K562 (cell line): Measurements from ENCODE around the gene ZNF474. TPM values are rescaled to one million over a fixed set of nuclear protein-coding genes. Genes with fewer than 3 reads are reported as not detected.
A peak's percentile ranks its signal among the peaks of the same experiment; 100 is the strongest.

Experiments used
- BMI1 ChIP-seq: fragments of 150-350 bp; IDR thresholded peaks from 2 replicates; pipeline ENCODE4 v1.6.1; 2014; ENCODE audit warnings: low read length
- FOS ChIP-seq: IDR thresholded peaks from 3 replicates; pipeline ENCODE4 v1.6.1; 2011; ENCODE audit not compliant: insufficient read length; ENCODE audit errors: extremely low read depth
- HDAC3 ChIP-seq: fragments of 450-650 bp; IDR thresholded peaks from 2 replicates; pipeline ENCODE4 v1.6.1; 2018; ENCODE audit warnings: borderline replicate concordance, mild to moderate bottlenecking, moderate library complexity; ENCODE audit not compliant: partially characterized antibody
- HDGF ChIP-seq: fragments of 450-650 bp; IDR thresholded peaks from 2 replicates; pipeline ENCODE4 v1.6.1; 2016
- HSF4 ChIP-seq: fragments of 250-450 bp; sonication (Bioruptor Pico); IDR thresholded peaks from 2 replicates; pipeline ENCODE4 v2.1.2; 2022; ENCODE audit warnings: mild to moderate bottlenecking, moderate library complexity, borderline replicate concordance
- KLF10 ChIP-seq: fragments of 250-450 bp; sonication (Bioruptor Pico); IDR thresholded peaks from 2 replicates; pipeline ENCODE4 v1.6.1; 2021; ENCODE audit warnings: matching md5 sums
- KLF13 ChIP-seq: fragments of 450-650 bp; IDR thresholded peaks from 2 replicates; pipeline ENCODE4 v1.6.1; 2016; ENCODE audit warnings: missing genetic modification characterization, low read depth, mild to moderate bottlenecking, missing compliant biosample characterization, moderate library complexity, borderline replicate concordance
- MXI1 ChIP-seq: IDR thresholded peaks from 2 replicates; pipeline ENCODE4 v1.6.1; 2011; ENCODE audit warnings: low read depth, mild to moderate bottlenecking, improper control_type of control experiment, low read length
- PTBP1 ChIP-seq: fragments of 200-400 bp; formaldehyde crosslinking; IDR thresholded peaks from 2 replicates; pipeline ENCODE4 v1.6.1; 2017; ENCODE audit warnings: low read depth, low read length
- RBM22 ChIP-seq: fragments of 200-400 bp; formaldehyde crosslinking; IDR thresholded peaks from 2 replicates; pipeline ENCODE4 v1.6.1; 2018; ENCODE audit warnings: low read length, low read depth; ENCODE audit not compliant: poor library complexity, severe bottlenecking
- SETDB1 ChIP-seq: IDR thresholded peaks from one replicate; pipeline ENCODE4 v1.6.1; 2012; ENCODE audit warnings: low read length, control low read depth, inconsistent platforms
- SMAD4 ChIP-seq: fragments of 250-450 bp; sonication (Bioruptor Pico); conservative IDR thresholded peaks from 2 replicates; pipeline ENCODE4 v1.8.0; 2021; ENCODE audit warnings: inconsistent platforms, mild to moderate bottlenecking, moderate library complexity
- TAL1 ChIP-seq: fragments of 450-650 bp; IDR thresholded peaks from 2 replicates; pipeline ENCODE4 v1.6.1; 2016; ENCODE audit warnings: mild to moderate bottlenecking
- TCF7L2 ChIP-seq: fragments of 150-350 bp; IDR thresholded peaks from 2 replicates; pipeline ENCODE4 v1.6.1; 2016; ENCODE audit warnings: low read depth, mild to moderate bottlenecking, low read length, moderate library complexity
- ZNF3 ChIP-seq: fragments of 250-450 bp; sonication (Bioruptor Pico); IDR thresholded peaks from 2 replicates; pipeline ENCODE4 v1.5.0; 2021; ENCODE audit warnings: mild to moderate bottlenecking, moderate library complexity
- polyA plus RNA-seq, 8 experiments: library from polyadenylated mRNA; depleted of rRNA in 4 of 8; stranded (reverse) in 5 of 8; unstranded in 3 of 8; fragments of >200 nt; fragmentation: Nextera tagmentation in 2 of 8; fragmentation: Illumina TruSeq in 1 of 8; extraction: Ambion mirVana in 2 of 8; extraction: Trizol in 1 of 8; gene quantifications; 2 replicates each; pipeline versions ENCODE4 v1.2.1 to v1.2.3, GENCODE V29; 2011 to 2014; ENCODE audit warnings: inconsistent platforms in 1 of 8, missing spikeins in 1 of 8
- total RNA-seq, 7 experiments: library from RNA; depleted of rRNA in 6 of 7; stranded (reverse); fragments of >200 nt in 6 of 7; fragmentation: Illumina TruSeq in 2 of 7; extraction: Trizol in 2 of 7; gene quantifications; 2 replicates each; pipeline versions ENCODE4 v1.2.1 to v1.2.3, GENCODE V29; 2011 to 2021; ENCODE audit warnings: low replicate concordance in 1 of 7
- TF ChIP-seq, protein P1 (sequence below): fragments of 250-450 bp; sonication (Bioruptor Pico); IDR thresholded peaks from 2 replicates; pipeline ENCODE4 v1.4.0; 2020
- TF ChIP-seq, protein P2 (sequence below): fragments of 450-650 bp; formaldehyde crosslinking; conservative IDR thresholded peaks from 2 replicates; pipeline ENCODE4 v1.4.0; 2022; ENCODE audit warnings: mild to moderate bottlenecking, missing genetic modification characterization
- TF ChIP-seq, protein P3 (sequence below): sonication (generic); IDR thresholded peaks from 2 replicates; pipeline ENCODE4 v1.6.1; 2016

Gene ZNF474
- total and polyA plus RNA-seq, 9 of the 15 experiments (the other 6 are each of a cell fraction or from before 2014, with no cell fraction given), result 0.16 to 0.62 (median 0.39) TPM

GRCh38 chr5:122126177-122126755 lies 3.1 kb upstream of the ZNF474 start (continued):
- TF ChIP-seq SETDB1 (no peak), ZNF3 (CRISPR knock-in tag) (no peak), KLF13 (no peak), HSF4 (CRISPR knock-in tag) (no peak), PTBP1 (no peak), MXI1 (no peak), HDGF (no peak), TAL1 (peak; percentile 95), FOS (no peak), SMAD4 (CRISPR knock-in tag) (peak; percentile 56; the same call in 1 of the 2 replicates), RBM22 (no peak), BMI1 (no peak), TCF7L2 (no peak), HDAC3 (peak; percentile 85), KLF10 (CRISPR knock-in tag) (no peak)
- TF ChIP-seq, protein P1, sequence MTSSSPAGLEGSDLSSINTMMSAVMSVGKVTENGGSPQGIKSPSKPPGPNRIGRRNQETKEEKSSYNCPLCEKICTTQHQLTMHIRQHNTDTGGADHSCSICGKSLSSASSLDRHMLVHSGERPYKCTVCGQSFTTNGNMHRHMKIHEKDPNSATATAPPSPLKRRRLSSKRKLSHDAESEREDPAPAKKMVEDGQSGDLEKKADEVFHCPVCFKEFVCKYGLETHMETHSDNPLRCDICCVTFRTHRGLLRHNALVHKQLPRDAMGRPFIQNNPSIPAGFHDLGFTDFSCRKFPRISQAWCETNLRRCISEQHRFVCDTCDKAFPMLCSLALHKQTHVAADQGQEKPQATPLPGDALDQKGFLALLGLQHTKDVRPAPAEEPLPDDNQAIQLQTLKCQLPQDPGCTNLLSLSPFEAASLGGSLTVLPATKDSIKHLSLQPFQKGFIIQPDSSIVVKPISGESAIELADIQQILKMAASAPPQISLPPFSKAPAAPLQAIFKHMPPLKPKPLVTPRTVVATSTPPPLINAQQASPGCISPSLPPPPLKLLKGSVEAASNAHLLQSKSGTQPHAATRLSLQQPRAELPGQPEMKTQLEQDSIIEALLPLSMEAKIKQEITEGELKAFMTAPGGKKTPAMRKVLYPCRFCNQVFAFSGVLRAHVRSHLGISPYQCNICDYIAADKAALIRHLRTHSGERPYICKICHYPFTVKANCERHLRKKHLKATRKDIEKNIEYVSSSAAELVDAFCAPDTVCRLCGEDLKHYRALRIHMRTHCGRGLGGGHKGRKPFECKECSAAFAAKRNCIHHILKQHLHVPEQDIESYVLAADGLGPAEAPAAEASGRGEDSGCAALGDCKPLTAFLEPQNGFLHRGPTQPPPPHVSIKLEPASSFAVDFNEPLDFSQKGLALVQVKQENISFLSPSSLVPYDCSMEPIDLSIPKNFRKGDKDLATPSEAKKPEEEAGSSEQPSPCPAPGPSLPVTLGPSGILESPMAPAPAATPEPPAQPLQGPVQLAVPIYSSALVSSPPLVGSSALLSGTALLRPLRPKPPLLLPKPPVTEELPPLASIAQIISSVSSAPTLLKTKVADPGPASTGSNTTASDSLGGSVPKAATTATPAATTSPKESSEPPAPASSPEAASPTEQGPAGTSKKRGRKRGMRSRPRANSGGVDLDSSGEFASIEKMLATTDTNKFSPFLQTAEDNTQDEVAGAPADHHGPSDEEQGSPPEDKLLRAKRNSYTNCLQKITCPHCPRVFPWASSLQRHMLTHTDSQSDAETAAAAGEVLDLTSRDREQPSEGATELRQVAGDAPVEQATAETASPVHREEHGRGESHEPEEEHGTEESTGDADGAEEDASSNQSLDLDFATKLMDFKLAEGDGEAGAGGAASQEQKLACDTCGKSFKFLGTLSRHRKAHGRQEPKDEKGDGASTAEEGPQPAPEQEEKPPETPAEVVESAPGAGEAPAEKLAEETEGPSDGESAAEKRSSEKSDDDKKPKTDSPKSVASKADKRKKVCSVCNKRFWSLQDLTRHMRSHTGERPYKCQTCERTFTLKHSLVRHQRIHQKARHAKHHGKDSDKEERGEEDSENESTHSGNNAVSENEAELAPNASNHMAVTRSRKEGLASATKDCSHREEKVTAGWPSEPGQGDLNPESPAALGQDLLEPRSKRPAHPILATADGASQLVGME (CRISPR knock-in tag), result no peak
- TF ChIP-seq, protein P2, sequence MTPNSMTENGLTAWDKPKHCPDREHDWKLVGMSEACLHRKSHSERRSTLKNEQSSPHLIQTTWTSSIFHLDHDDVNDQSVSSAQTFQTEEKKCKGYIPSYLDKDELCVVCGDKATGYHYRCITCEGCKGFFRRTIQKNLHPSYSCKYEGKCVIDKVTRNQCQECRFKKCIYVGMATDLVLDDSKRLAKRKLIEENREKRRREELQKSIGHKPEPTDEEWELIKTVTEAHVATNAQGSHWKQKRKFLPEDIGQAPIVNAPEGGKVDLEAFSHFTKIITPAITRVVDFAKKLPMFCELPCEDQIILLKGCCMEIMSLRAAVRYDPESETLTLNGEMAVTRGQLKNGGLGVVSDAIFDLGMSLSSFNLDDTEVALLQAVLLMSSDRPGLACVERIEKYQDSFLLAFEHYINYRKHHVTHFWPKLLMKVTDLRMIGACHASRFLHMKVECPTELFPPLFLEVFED (CRISPR knock-in tag), result no peak
- TF ChIP-seq, protein P3, sequence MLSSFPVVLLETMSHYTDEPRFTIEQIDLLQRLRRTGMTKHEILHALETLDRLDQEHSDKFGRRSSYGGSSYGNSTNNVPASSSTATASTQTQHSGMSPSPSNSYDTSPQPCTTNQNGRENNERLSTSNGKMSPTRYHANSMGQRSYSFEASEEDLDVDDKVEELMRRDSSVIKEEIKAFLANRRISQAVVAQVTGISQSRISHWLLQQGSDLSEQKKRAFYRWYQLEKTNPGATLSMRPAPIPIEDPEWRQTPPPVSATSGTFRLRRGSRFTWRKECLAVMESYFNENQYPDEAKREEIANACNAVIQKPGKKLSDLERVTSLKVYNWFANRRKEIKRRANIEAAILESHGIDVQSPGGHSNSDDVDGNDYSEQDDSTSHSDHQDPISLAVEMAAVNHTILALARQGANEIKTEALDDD, result peak; percentile 82
